GM19023 (cell line): ENCODE measurements around the gene SCFD2.

Experiments
- ATAC-seq: cut with Tn5 transposase; IDR thresholded peaks from one replicate; pipeline ENCODE4 v1.9.1; 2021; ENCODE audit warnings: mild to moderate bottlenecking, moderate library complexity; ENCODE audit not compliant: unreplicated experiment

SCFD2 gene

GRCh38 chr4:52868133-52868532 lies 497.7 kb downstream of the SCFD2 start:
- no peak for ATAC-seq

- ATAC-seq, result no peak
Measured at GRCh38 chr4:52867163-52867562, 498.7 kb downstream of the SCFD2 start.

GRCh38 chr4:52866734-52867133 lies 499.1 kb downstream of the SCFD2 start:
- ATAC-seq, result no peak

- no peak for ATAC-seq
Measured at GRCh38 chr4:52865300-52865699, 500.6 kb downstream of the SCFD2 start.

- ATAC-seq, result no peak
Measured at GRCh38 chr4:52864793-52865192, 501.1 kb downstream of the SCFD2 start.

- ATAC-seq, result no peak
Measured at GRCh38 chr4:52863324-52863723, 502.5 kb downstream of the SCFD2 start.

GRCh38 chr4:52862639-52863161 lies 503.2 kb downstream of the SCFD2 start:
- no peak for ATAC-seq

GRCh38 chr4:52861879-52862616 lies 503.8 kb downstream of the SCFD2 start, which contains the start of gene RASL11B:
Gene RASL11B (plus strand): TSS chr4:52862317. CDS start chr4:52862508, 191 bp downstream.
- ATAC-seq, result peak; percentile 99

- no peak for ATAC-seq
Measured at GRCh38 chr4:52861171-52861823, 504.6 kb downstream of the SCFD2 start.

- ATAC-seq, result no peak
Measured at GRCh38 chr4:52860361-52860760, 505.5 kb downstream of the SCFD2 start.

GRCh38 chr4:52856801-52857200 lies 509.1 kb downstream of the SCFD2 start:
- no peak for ATAC-seq

GRCh38 chr4:52853351-52853750 lies 512.5 kb downstream of the SCFD2 start:
- ATAC-seq, result no peak

- ATAC-seq, result no peak
Measured at GRCh38 chr4:52852711-52853110, 513.1 kb downstream of the SCFD2 start.

- no peak for ATAC-seq
Measured at GRCh38 chr4:52852041-52852440, 513.8 kb downstream of the SCFD2 start.

GRCh38 chr4:52850406-52851124 lies 515.3 kb downstream of the SCFD2 start:
- no peak for ATAC-seq

GRCh38 chr4:52848254-52848653 lies 517.6 kb downstream of the SCFD2 start:
- ATAC-seq, result no peak

GRCh38 chr4:52846502-52846901 lies 519.4 kb downstream of the SCFD2 start:
- no peak for ATAC-seq

- ATAC-seq, result no peak
Measured at GRCh38 chr4:52844596-52844995, 521.3 kb downstream of the SCFD2 start.

- no peak for ATAC-seq
Measured at GRCh38 chr4:52843958-52844357, 521.9 kb downstream of the SCFD2 start.

GRCh38 chr4:52843351-52843750 lies 522.5 kb downstream of the SCFD2 start:
- ATAC-seq, result no peak

GRCh38 chr4:52842792-52843191 lies 523.1 kb downstream of the SCFD2 start:
- ATAC-seq, result no peak
